HG03139 (cell line): ENCODE results near the gene CGB7.
"Not testable (repeated sequence)": the region's sequence is repeated elsewhere in the genome, so short reads cannot be mapped to it uniquely, and the experiment has no call there.

ENCODE experiments used
- ATAC-seq: cut with Tn5 transposase; IDR thresholded peaks from one replicate; pipeline ENCODE4 v1.9.1; 2021; ENCODE audit not compliant: unreplicated experiment

The CGB7 gene

GRCh38 chr19:49057636-49058234 is at the start of gene CGB7:
Gene CGB7 (minus strand): TSS chr19:49057749. CDS start chr19:49055375, 2,374 bp downstream.
- ATAC-seq, result no peak

GRCh38 chr19:49106648-49107135 is 49.1 kb upstream of the CGB7 start:
- ATAC-seq, result no peak

- no peak for ATAC-seq
These were observed 46.8 kb upstream of the CGB7 start for GRCh38 chr19:49104229-49104864.

- no peak for ATAC-seq
These were observed 46.0 kb upstream of the CGB7 start for GRCh38 chr19:49103331-49104085.

- ATAC-seq, result no peak
These were observed 44.8 kb upstream of the CGB7 start for GRCh38 chr19:49102303-49102702.

GRCh38 chr19:49101160-49101559 is 43.6 kb upstream of the CGB7 start:
- no peak for ATAC-seq

GRCh38 chr19:49098795-49099194 is 41.2 kb upstream of the CGB7 start:
- ATAC-seq, result no peak

- ATAC-seq, result no peak
These were observed 40.1 kb upstream of the CGB7 start for GRCh38 chr19:49097453-49098288.

- no peak for ATAC-seq
These were observed 37.2 kb upstream of the CGB7 start for GRCh38 chr19:49094505-49095482.

- ATAC-seq, result no peak
These were observed 35.1 kb upstream of the CGB7 start for GRCh38 chr19:49092686-49093085.

- ATAC-seq, result no peak
These were observed 34.0 kb upstream of the CGB7 start for GRCh38 chr19:49091391-49092038.

- ATAC-seq, result no peak
These were observed 28.7 kb upstream of the CGB7 start for GRCh38 chr19:49086296-49086695.

GRCh38 chr19:49085868-49086232 is 28.3 kb upstream of the CGB7 start:
- no peak for ATAC-seq

GRCh38 chr19:49085020-49085867 is 27.7 kb upstream of the CGB7 start, which contains the start of gene SNRNP70:
Gene SNRNP70 (plus strand): TSS chr19:49085451. CDS start chr19:49086415, 964 bp downstream.
- peak; percentile 73 for ATAC-seq

- ATAC-seq, result no peak
These were observed 26.9 kb upstream of the CGB7 start for GRCh38 chr19:49084206-49085019.

GRCh38 chr19:49081273-49081672 is 23.7 kb upstream of the CGB7 start:
- no peak for ATAC-seq

- no peak for ATAC-seq
These were observed 22.8 kb upstream of the CGB7 start for GRCh38 chr19:49080392-49080791.

- not testable (repeated sequence) for ATAC-seq
These were observed 17.3 kb upstream of the CGB7 start for GRCh38 chr19:49074869-49075268.
